Tibial artery (tissue), 4 donors: ENCODE data around the gene MAP9.

Experiments used
- DNase-seq, 2 donors: peaks; one replicate each; pipeline ENCODE4 v3.0.0-alpha.2; 2019
- H3K27ac ChIP-seq, 2 donors: fragments of 200-600 bp; sonication (generic) in 1 of 2; 1 replicate in 1 of 2; 2 replicates in 1 of 2; pipeline ENCODE4 v1.5.1; 2018 to 2019; ENCODE audit warnings: mild to moderate bottlenecking in 1 of 2
- H3K27me3 ChIP-seq, 2 donors: fragments of 200-600 bp; sonication (generic) in 1 of 2; one replicate each; pipeline versions ENCODE4 v1.5.1 to v1.6.0; 2016 to 2019
- H3K36me3 ChIP-seq, 3 donors: fragments of 200-600 bp; sonication (generic) in 2 of 3; one replicate each; pipeline ENCODE4 v1.5.1; 2016 to 2019; ENCODE audit warnings: mild to moderate bottlenecking in 2 of 3
- H3K4me1 ChIP-seq, 4 donors: fragments of 200-600 bp; sonication (generic) in 2 of 4; 1 replicate in 3 of 4; 2 replicates in 1 of 4; pipeline ENCODE4 v1.5.1; 2016 to 2019
- H3K4me3 ChIP-seq, 2 donors: fragments of 200-600 bp; sonication (generic) in 1 of 2; 1 replicate in 1 of 2; 2 replicates in 1 of 2; pipeline ENCODE4 v1.5.1; 2018 to 2019; ENCODE audit warnings: mild to moderate bottlenecking in 2 of 2
- H3K9me3 ChIP-seq, 3 donors: fragments of 200-600 bp; sonication (generic) in 1 of 3; one replicate each; pipeline ENCODE4 v1.5.1; 2016 to 2019
- CTCF ChIP-seq, 2 experiments: fragments of 200-600 bp in 1 of 2; fragments of 450-650 bp in 1 of 2; IDR thresholded peaks; one replicate each; pipeline ENCODE4 v1.5.1; 2017 to 2019; ENCODE audit warnings: antibody characterized with exemption in 2 of 2, mild to moderate bottlenecking in 1 of 2, moderate library complexity in 1 of 2
- intact Hi-C: fragments of 100-400 bp; cut with DNase I; formaldehyde crosslinking; loops from one replicate; pipeline ENCODE4 v1.15.0; 2023; ENCODE audit warnings: low total_unique reads

The MAP9 gene

GRCh38 chr4:155411546-155411945 is 34.8 kb upstream of the MAP9 start:
- DNase-seq, result no peak
- TF ChIP-seq CTCF (IDR thresholded peaks at IDR 0.05), result no peak
- H3K9me3 ChIP-seq, result no peaks in the 10 kb centered on the region
- H3K4me1 ChIP-seq, result peaks cover 0 to 6% (median 0%) of the 10 kb centered on the region in 4 donors
- H3K36me3 ChIP-seq, result no peaks in the 10 kb centered on the region
- intact Hi-C loops, result no loop called here
- no peak overlapping the region for H3K27ac ChIP-seq
- H3K27me3 ChIP-seq, result no peaks in the 10 kb centered on the region
- no peak overlapping the region for H3K4me3 ChIP-seq

- Histone ChIP-seq H3K36me3 (no peaks in the 10 kb centered on the region), H3K27ac (no peak overlapping the region), H3K27me3 (no peaks in the 10 kb centered on the region), H3K4me3 (no peak overlapping the region), H3K4me1 (peaks cover 0 to 21% (median 3%) of the 10 kb centered on the region in 4 donors), H3K9me3 (no peaks in the 10 kb centered on the region)
- intact Hi-C loops, result loop anchor here (10.0 kb wide), 1 partner anchor 546 kb away; the partner anchor contains the start of gene CTSO
- no peak for TF ChIP-seq CTCF (IDR thresholded peaks at IDR 0.05)
- DNase-seq, result no peak
These were observed 32.0 kb upstream of the MAP9 start for GRCh38 chr4:155408796-155409195.

GRCh38 chr4:155407480-155407879 is 30.7 kb upstream of the MAP9 start:
- Histone ChIP-seq H3K36me3 (no peaks in the 10 kb centered on the region), H3K9me3 (no peaks in the 10 kb centered on the region), H3K27me3 (no peaks in the 10 kb centered on the region), H3K27ac (no peak overlapping the region), H3K4me1 (peaks cover 0 to 21% (median 3%) of the 10 kb centered on the region in 4 donors), H3K4me3 (no peak overlapping the region)
- DNase-seq, result no peak
- no peak for TF ChIP-seq CTCF (IDR thresholded peaks at IDR 0.05)
- intact Hi-C loops, result loop anchor here (10.0 kb wide), 1 partner anchor 547 kb away; the partner anchor contains the start of gene CTSO

- intact Hi-C loops, result loop anchor here (10.0 kb wide), 1 partner anchor 550 kb away; the partner anchor contains the start of gene CTSO
- no peak for DNase-seq
- no peaks in the 10 kb centered on the region for H3K36me3 ChIP-seq
- H3K4me3 ChIP-seq, result no peak overlapping the region
- H3K9me3 ChIP-seq, result no peaks in the 10 kb centered on the region
- peaks cover 0 to 21% (median 3%) of the 10 kb centered on the region in 4 donors for H3K4me1 ChIP-seq
- H3K27ac ChIP-seq, result no peak overlapping the region
- H3K27me3 ChIP-seq, result no peaks in the 10 kb centered on the region
- no peak for TF ChIP-seq CTCF (IDR thresholded peaks at IDR 0.05)
These were observed 28.3 kb upstream of the MAP9 start for GRCh38 chr4:155405059-155405458.

GRCh38 chr4:155403886-155404285 is 27.1 kb upstream of the MAP9 start:
- Histone ChIP-seq H3K27ac (no peak overlapping the region), H3K9me3 (no peaks in the 10 kb centered on the region), H3K4me1 (peaks cover 0 to 21% (median 3%) of the 10 kb centered on the region in 4 donors), H3K4me3 (no peak overlapping the region), H3K36me3 (no peaks in the 10 kb centered on the region), H3K27me3 (no peaks in the 10 kb centered on the region)
- no peak for DNase-seq
- intact Hi-C loops, result loop anchor here (10.0 kb wide), 1 partner anchor 551 kb away; the partner anchor contains the start of gene CTSO
- peak; percentile 40 to 43 for TF ChIP-seq CTCF (IDR thresholded peaks at IDR 0.05)

GRCh38 chr4:155402941-155403340 is 26.2 kb upstream of the MAP9 start:
- peaks cover 0 to 21% (median 3%) of the 10 kb centered on the region in 4 donors for H3K4me1 ChIP-seq
- DNase-seq, result no peak
- no peaks in the 10 kb centered on the region for H3K36me3 ChIP-seq
- intact Hi-C loops, result loop anchor here (10.0 kb wide), 1 partner anchor 552 kb away; the partner anchor contains the start of gene CTSO
- no peak for TF ChIP-seq CTCF (IDR thresholded peaks at IDR 0.05)
- no peaks in the 10 kb centered on the region for H3K27me3 ChIP-seq
- H3K9me3 ChIP-seq, result no peaks in the 10 kb centered on the region
- H3K27ac ChIP-seq, result no peak overlapping the region
- H3K4me3 ChIP-seq, result no peak overlapping the region
